ENCODE results near the gene ZFYVE21. TPM values are rescaled to one million over a fixed set of nuclear protein-coding genes. Genes with fewer than 3 reads are reported as not detected.
A peak's percentile ranks its signal among the peaks of the same experiment; 100 is the strongest.

ZFYVE21 gene
- polyA plus RNA-seq, 3 donors from 2014 or later, result 11.4 to 29.0 (median 13.6) TPM

- H3K27ac Mint-ChIP-seq, result no peak overlapping the region
- peaks cover 0 to 2% (median 0%) of the 10 kb centered on the region in 3 donors for H3K27me3 Mint-ChIP-seq (ENCODE audit: low read depth in 3 of 3)
- H3K9me3 Mint-ChIP-seq, result no peaks in the 10 kb centered on the region
- H3K4me3 Mint-ChIP-seq, result no peak overlapping the region
- no peak for DNase-seq
- H3K4me1 Mint-ChIP-seq, result peaks cover 0 to 9% of the 10 kb centered on the region in 2 donors
- peaks cover 4 to 33% (median 5%) of the 10 kb centered on the region in 3 donors for H3K36me3 Mint-ChIP-seq
These were observed 29.2 kb downstream of the ZFYVE21 start for GRCh38 chr14:103744621-103745395.

- Mint-ChIP-seq H3K4me3 (no peak overlapping the region), H3K36me3 (peaks cover 4 to 34% (median 5%) of the 10 kb centered on the region in 3 donors), H3K27ac (no peak overlapping the region), H3K4me1 (peaks cover 0 to 9% of the 10 kb centered on the region in 2 donors), H3K27me3 (ENCODE audit: low read depth in 3 of 3) (peaks cover 0 to 1% (median 0%) of the 10 kb centered on the region in 3 donors), H3K9me3 (no peaks in the 10 kb centered on the region)
- DNase-seq, result no peak
These were observed 29.8 kb downstream of the ZFYVE21 start for GRCh38 chr14:103745424-103745823.

GRCh38 chr14:103746701-103747100, 31.1 kb downstream of the ZFYVE21 start:
- no peak for DNase-seq
- no peak overlapping the region for H3K27ac Mint-ChIP-seq

DNA sequence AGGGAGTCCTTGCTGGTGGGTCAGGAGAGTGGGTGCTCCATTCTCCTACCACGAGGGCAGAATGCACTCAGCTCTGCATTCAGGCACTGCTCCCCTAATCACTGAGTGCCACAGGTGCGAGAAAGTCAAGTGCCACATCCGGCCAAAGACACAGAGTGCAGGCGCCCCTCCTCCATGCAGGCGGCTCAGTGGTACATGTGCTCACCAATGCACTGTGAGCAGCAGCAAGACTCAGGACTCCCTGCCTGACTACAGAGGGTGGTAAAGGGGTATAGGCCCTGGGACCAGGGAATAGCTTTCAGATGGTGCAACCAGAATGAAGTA, 32.9 kb downstream of the ZFYVE21 start:
- H3K27me3 Mint-ChIP-seq (ENCODE audit: low read depth in 3 of 3), result peaks cover 0 to 1% (median 0%) of the 10 kb centered on the region in 3 donors
- H3K36me3 Mint-ChIP-seq, result peaks cover 7 to 28% (median 7%) of the 10 kb centered on the region in 3 donors
- peak overlapping the region in 1 of 6 donors; percentile 62 for H3K27ac Mint-ChIP-seq
- peak in 2 of 3 donors; percentile 5 to 47 for DNase-seq
- no peak overlapping the region for H3K4me3 Mint-ChIP-seq
- H3K9me3 Mint-ChIP-seq, result no peaks in the 10 kb centered on the region
- peaks cover 0 to 9% of the 10 kb centered on the region in 2 donors for H3K4me1 Mint-ChIP-seq

More at GRCh38 chr14:103746701-103747100, 31.1 kb downstream of the ZFYVE21 start:
- no peaks in the 10 kb centered on the region for H3K9me3 Mint-ChIP-seq
- peaks cover 0 to 9% of the 10 kb centered on the region in 2 donors for H3K4me1 Mint-ChIP-seq
- H3K4me3 Mint-ChIP-seq, result no peak overlapping the region
- H3K27me3 Mint-ChIP-seq (ENCODE audit: low read depth in 3 of 3), result peaks cover 0 to 1% (median 0%) of the 10 kb centered on the region in 3 donors
- H3K36me3 Mint-ChIP-seq, result peaks cover 4 to 33% (median 5%) of the 10 kb centered on the region in 3 donors

GRCh38 chr14:103749452-103749851, 33.8 kb downstream of the ZFYVE21 start:
- no peak overlapping the region for H3K4me3 Mint-ChIP-seq
- H3K27ac Mint-ChIP-seq, result no peak overlapping the region
- H3K4me1 Mint-ChIP-seq, result peaks cover 0 to 9% of the 10 kb centered on the region in 2 donors
- H3K36me3 Mint-ChIP-seq, result peaks cover 7 to 26% (median 13%) of the 10 kb centered on the region in 3 donors
- no peak for DNase-seq
- no peaks in the 10 kb centered on the region for H3K9me3 Mint-ChIP-seq
- H3K27me3 Mint-ChIP-seq (ENCODE audit: low read depth in 3 of 3), result peaks cover 0 to 1% (median 0%) of the 10 kb centered on the region in 3 donors

GRCh38 chr14:103749860-103750259, 34.2 kb downstream of the ZFYVE21 start:
- Mint-ChIP-seq H3K9me3 (no peaks in the 10 kb centered on the region), H3K27me3 (ENCODE audit: low read depth in 3 of 3) (peaks cover 0 to 1% (median 0%) of the 10 kb centered on the region in 3 donors), H3K36me3 (peaks cover 7 to 26% (median 13%) of the 10 kb centered on the region in 3 donors), H3K27ac (no peak overlapping the region), H3K4me1 (peaks cover 0 to 9% of the 10 kb centered on the region in 2 donors), H3K4me3 (no peak overlapping the region)
- no peak for DNase-seq

DNA sequence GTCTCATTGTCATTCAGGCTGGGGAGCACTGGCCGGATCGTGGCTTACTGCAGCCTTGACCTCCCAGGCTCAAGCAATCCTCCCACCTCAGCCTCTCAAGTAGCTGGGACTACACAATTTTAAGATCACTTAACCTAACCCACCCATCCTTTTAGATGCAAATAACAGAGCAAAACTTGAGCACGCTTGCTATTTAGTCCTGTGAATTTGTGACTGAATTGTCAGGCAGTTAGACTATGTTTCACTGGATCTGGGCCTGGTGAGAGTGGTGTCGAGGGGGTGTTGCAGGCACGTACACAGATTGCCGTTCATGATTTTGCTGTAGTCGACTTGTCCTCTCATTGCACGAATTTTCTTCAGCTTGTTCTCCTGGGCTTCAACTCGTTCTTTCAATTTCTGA, 38.2 kb downstream of the ZFYVE21 start:
- Mint-ChIP-seq H3K27ac (no peak overlapping the region), H3K4me3 (no peak overlapping the region), H3K9me3 (no peaks in the 10 kb centered on the region), H3K36me3 (peaks cover 7 to 21% (median 18%) of the 10 kb centered on the region in 3 donors), H3K4me1 (no peaks in the 10 kb centered on the region), H3K27me3 (ENCODE audit: low read depth in 3 of 3) (peaks cover 0 to 5% (median 0%) of the 10 kb centered on the region in 3 donors)
- no peak for DNase-seq

GRCh38 chr14:103755060-103755459, 39.5 kb downstream of the ZFYVE21 start:
- Mint-ChIP-seq H3K4me1 (no peaks in the 10 kb centered on the region), H3K4me3 (no peak overlapping the region), H3K9me3 (no peaks in the 10 kb centered on the region), H3K36me3 (peaks cover 3 to 13% (median 10%) of the 10 kb centered on the region in 3 donors), H3K27me3 (ENCODE audit: low read depth in 3 of 3) (peaks cover 0 to 5% (median 0%) of the 10 kb centered on the region in 3 donors), H3K27ac (no peak overlapping the region)
- no peak for DNase-seq

DNA sequence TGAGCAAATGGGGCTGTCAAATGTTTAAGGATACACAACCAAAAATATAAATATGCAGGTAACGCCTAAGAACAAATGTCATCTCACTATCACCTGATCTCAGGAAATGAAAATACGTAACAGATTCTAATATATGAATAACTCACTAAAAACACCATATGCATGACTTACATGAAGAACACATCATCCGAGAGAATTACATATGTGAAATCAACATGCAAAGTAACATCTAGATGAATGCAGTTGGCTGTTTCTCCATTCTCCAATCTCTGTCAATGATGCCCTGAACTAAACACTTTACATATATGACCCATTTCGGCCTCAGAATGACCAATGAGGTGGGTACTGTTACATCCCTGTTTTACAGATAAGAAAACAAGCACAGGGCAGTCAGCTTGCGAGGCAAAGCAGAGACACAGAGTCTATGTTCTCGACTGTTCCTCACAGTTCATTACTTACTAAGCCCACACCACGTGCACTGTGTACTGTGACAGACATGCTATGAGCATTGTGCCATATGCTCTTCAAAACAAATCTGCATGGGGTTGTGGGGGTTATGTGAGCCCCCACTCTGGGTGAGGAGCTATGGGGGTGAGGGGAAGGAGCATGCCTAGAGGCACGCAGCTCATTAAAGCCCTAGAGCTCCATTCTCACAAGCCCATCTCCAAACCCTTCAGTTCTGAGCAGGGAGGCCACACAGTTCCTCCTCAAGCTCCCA, 42.6 kb downstream of the ZFYVE21 start:
- H3K27ac Mint-ChIP-seq, result no peak overlapping the region
- peaks cover 0 to 5% (median 0%) of the 10 kb centered on the region in 3 donors for H3K27me3 Mint-ChIP-seq (ENCODE audit: low read depth in 3 of 3)
- H3K36me3 Mint-ChIP-seq, result peaks cover 3 to 17% (median 5%) of the 10 kb centered on the region in 3 donors
- no peaks in the 10 kb centered on the region for H3K9me3 Mint-ChIP-seq
- no peak for DNase-seq
- no peak overlapping the region for H3K4me3 Mint-ChIP-seq
- no peaks in the 10 kb centered on the region for H3K4me1 Mint-ChIP-seq

GRCh38 chr14:103762036-103762435, 46.4 kb downstream of the ZFYVE21 start:
- no peak overlapping the region for H3K4me3 Mint-ChIP-seq
- no peaks in the 10 kb centered on the region for H3K9me3 Mint-ChIP-seq
- H3K4me1 Mint-ChIP-seq, result peaks cover 0 to 1% of the 10 kb centered on the region in 2 donors
- peaks cover 0 to 2% (median 2%) of the 10 kb centered on the region in 3 donors for H3K27me3 Mint-ChIP-seq (ENCODE audit: low read depth in 3 of 3)
- H3K27ac Mint-ChIP-seq, result no peak overlapping the region
- H3K36me3 Mint-ChIP-seq, result peaks cover 4 to 12% (median 9%) of the 10 kb centered on the region in 3 donors
- no peak for DNase-seq

DNA sequence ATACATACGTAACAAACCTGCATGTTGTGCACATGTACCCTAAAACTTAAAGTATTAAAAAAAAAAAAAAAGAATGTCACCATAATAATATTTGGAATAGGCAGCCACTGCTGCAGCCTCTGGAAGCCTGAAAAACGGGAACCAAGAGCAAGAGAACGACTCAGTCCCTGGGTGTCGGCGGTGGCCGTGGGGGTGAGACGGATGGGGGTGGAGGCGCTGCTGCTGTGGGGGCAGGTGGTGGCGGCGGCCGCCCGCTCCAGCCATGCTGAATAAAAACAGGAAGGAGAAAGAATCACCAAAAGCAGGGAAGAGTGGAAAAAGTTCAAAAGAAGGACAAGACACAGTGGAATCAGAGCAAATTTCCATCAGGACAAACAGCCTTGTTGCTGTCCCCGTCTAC, 46.9 kb downstream of the ZFYVE21 start:
- Mint-ChIP-seq H3K9me3 (no peaks in the 10 kb centered on the region), H3K27ac (no peak overlapping the region), H3K27me3 (ENCODE audit: low read depth in 3 of 3) (peaks cover 0 to 2% (median 0%) of the 10 kb centered on the region in 3 donors), H3K36me3 (peaks cover 4 to 9% (median 8%) of the 10 kb centered on the region in 3 donors), H3K4me1 (peaks cover 0 to 1% of the 10 kb centered on the region in 2 donors), H3K4me3 (no peak overlapping the region)
- DNase-seq, result no peak

- Mint-ChIP-seq H3K4me3 (no peak overlapping the region), H3K4me1 (peaks cover 0 to 1% of the 10 kb centered on the region in 2 donors), H3K27ac (peak overlapping the region in 1 of 6 donors; percentile 77), H3K36me3 (peaks cover 4 to 9% (median 8%) of the 10 kb centered on the region in 3 donors), H3K9me3 (no peaks in the 10 kb centered on the region), H3K27me3 (ENCODE audit: low read depth in 3 of 3) (peaks cover 0 to 2% (median 0%) of the 10 kb centered on the region in 3 donors)
- DNase-seq, result no peak
These were observed 48.3 kb downstream of the ZFYVE21 start for GRCh38 chr14:103763730-103764488.

DNA sequence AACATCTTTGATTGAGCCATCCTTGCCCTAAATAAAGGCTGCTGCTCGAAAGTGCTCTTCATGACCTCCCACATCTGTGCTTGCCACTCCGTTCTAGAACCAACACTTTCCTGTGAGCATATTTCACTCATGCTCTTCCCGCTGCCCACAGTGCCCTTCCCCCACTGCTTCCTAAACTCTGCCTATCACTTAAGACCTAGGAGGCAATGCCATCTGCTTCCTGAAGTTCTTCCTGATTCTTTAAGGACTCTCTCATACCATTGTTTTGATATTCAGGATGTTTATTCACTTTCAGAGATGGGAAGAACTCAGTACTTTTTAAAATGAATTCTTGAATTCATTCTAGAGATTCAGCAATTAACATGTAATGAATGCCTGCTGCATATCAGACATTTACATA, 49.9 kb downstream of the ZFYVE21 start:
- Mint-ChIP-seq H3K4me3 (no peak overlapping the region), H3K4me1 (peaks cover 0 to 1% of the 10 kb centered on the region in 2 donors), H3K9me3 (no peaks in the 10 kb centered on the region), H3K27me3 (ENCODE audit: low read depth in 3 of 3) (peaks cover 0 to 2% (median 0%) of the 10 kb centered on the region in 3 donors), H3K36me3 (peaks cover 7 to 8% (median 7%) of the 10 kb centered on the region in 3 donors), H3K27ac (no peak overlapping the region)
- DNase-seq, result no peak

All from immature natural killer cell (primary cell).